ENCODE measurements around the gene ATP6V0A1. TPM values are rescaled to one million over a fixed set of nuclear protein-coding genes. Genes with fewer than 3 reads are reported as not detected.
"Not testable (repeated sequence)": the region's sequence is repeated elsewhere in the genome, so short reads cannot be mapped to it uniquely, and the experiment has no call there.

The ATP6V0A1 gene
- total RNA-seq, 2 experiments from 2014 or later, result 5.8 to 7.1 TPM

DNA sequence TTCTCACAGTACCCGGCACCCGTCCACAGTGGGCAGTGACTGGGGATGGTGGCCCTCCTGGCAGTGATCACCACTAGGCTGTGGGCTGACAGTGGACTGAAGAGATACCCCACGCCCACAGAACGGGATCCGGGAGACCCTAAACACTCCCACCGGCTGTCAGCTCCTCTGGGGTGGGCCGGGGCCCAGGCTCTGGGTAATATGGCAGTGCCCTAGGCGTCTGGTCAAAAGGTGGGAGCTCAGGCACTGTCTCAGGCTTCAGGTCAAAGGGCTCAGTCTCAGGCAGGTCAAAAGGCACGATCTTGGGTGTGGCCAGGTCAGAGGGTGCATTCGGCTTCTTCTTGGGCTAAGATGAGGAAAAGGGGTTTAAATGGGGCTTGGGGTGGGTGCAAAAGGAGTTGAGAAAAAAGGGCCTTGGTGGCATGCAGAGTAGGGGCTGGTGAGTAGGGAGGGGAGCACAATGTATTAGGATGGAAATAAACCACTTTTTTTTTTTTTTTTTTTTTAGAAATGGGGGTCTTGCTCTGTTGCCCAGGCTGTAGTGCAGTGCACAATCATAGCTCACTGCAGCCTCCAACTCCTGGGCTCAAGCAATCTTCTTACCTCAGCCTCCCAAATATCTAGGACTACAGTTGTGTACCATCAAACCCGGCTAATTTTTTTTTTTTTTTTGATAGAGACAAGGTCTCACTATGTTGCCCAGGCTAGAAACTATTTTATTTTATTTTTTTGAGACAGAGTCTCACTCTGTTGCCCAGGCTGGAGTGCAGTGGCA, 46.6 kb upstream of the ATP6V0A1 start:
- ChIA-PET CTCF (interaction anchor here (3.3 to 32.2 kb wide), 3 partner anchors 90 to 115 kb away, joined by 15 to 968 read pairs (median 15); no protein-coding TSS in a partner anchor), POLR2A (interaction anchor here (1.0 kb wide), 1 partner anchor 14 kb away, joined by 3 read pairs; no protein-coding TSS in a partner anchor)
- ATAC-seq, result no peak
- Mint-ChIP-seq H3K27ac (no peak overlapping the region), H3K36me3 (ENCODE audit: low read depth) (no peaks in the 10 kb centered on the region), H3K4me1 (ENCODE audit: low read depth) (peaks cover 17% of the 10 kb centered on the region), H3K9me3 (no peaks in the 10 kb centered on the region), H3K4me3 (no peak overlapping the region), H3K27me3 (no peaks in the 10 kb centered on the region)
- intact Hi-C loops (cut with micrococcal nuclease), result no loop called here
- no peak for DNase-seq
- TF ChIP-seq, protein P1, sequence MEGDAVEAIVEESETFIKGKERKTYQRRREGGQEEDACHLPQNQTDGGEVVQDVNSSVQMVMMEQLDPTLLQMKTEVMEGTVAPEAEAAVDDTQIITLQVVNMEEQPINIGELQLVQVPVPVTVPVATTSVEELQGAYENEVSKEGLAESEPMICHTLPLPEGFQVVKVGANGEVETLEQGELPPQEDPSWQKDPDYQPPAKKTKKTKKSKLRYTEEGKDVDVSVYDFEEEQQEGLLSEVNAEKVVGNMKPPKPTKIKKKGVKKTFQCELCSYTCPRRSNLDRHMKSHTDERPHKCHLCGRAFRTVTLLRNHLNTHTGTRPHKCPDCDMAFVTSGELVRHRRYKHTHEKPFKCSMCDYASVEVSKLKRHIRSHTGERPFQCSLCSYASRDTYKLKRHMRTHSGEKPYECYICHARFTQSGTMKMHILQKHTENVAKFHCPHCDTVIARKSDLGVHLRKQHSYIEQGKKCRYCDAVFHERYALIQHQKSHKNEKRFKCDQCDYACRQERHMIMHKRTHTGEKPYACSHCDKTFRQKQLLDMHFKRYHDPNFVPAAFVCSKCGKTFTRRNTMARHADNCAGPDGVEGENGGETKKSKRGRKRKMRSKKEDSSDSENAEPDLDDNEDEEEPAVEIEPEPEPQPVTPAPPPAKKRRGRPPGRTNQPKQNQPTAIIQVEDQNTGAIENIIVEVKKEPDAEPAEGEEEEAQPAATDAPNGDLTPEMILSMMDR (IDR thresholded peaks at IDR 0.05), result no peak

DNA sequence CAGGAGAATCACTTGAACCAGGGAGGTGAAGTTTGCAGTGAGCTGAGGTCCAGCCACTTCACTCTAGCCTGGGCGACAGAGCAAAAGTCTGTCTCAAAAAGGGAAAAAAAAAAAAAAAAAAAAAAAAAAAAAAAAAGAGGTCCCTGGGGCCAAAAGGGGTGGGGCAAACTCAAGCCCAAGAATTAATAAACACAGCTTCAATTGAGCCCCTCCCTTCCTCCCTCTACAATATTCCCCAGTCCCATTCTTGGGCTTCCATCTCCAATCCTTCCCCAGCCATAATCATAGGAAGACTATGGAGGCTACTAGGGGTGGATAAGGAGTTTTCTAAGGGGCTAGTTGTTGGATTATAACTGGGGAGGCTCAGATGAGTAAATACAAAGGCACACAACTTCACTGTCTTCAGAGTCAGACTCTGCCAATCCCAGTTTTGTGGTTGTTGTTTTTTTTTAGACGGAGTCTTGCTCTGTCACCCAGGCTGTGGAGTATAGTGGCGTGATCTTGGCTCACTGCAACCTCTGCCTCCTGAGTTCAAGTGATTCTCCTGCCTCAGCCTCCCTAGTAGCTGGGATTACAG, 45.1 kb upstream of the ATP6V0A1 start:
- ChIA-PET POLR2A (no interaction called here), CTCF (interaction anchor here (1.7 to 32.2 kb wide), 5 partner anchors 7 to 114 kb away, joined by 8 to 968 read pairs (median 15); no protein-coding TSS in a partner anchor)
- Mint-ChIP-seq H3K36me3 (ENCODE audit: low read depth) (no peaks in the 10 kb centered on the region), H3K9me3 (no peaks in the 10 kb centered on the region), H3K27ac (no peak overlapping the region), H3K4me1 (ENCODE audit: low read depth) (peaks cover 13% of the 10 kb centered on the region), H3K27me3 (no peaks in the 10 kb centered on the region), H3K4me3 (no peak overlapping the region)
- ATAC-seq, result no peak
- intact Hi-C loops (cut with micrococcal nuclease), result no loop called here
- no peak for DNase-seq
- TF ChIP-seq, protein P1 (IDR thresholded peaks at IDR 0.05), result no peak

DNA sequence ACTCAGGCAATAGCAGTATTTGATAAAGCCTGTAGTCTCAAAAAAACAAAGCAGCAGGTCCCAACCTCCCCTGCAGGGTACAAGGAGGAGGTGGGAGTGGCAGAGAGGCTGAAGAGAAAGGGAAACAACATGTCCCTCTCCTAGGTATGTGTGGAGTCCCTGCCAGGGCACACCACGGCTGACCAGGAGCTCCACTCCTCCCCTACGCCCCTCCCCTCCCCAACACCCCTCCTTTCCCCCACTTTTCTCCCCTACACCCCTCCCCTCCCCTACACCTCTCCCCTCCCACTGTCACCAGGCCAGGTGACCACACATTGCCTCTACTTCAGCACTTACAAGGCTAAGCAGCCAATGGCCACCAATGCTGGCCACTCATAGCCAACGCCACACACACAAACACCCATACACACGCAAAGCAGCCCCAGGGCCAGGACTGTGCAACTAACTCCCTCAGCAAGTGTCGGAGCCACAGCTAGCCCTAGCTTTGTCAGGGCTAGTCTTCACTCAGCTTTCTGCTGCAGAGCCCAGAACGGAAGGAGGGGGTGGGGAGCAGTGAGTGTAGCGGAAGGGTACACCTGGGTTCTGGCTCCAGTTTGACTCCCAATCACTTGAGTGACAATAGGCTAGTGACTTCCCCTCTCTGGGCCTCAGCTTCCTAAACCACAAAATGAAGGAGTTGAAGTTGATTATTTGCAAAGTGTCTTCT, 43.8 kb upstream of the ATP6V0A1 start:
- Mint-ChIP-seq H3K4me3 (peak overlapping the region; percentile 50), H3K9me3 (no peaks in the 10 kb centered on the region), H3K27ac (peak overlapping the region; percentile 74), H3K4me1 (ENCODE audit: low read depth) (peaks cover 18% of the 10 kb centered on the region), H3K36me3 (ENCODE audit: low read depth) (no peaks in the 10 kb centered on the region), H3K27me3 (no peaks in the 10 kb centered on the region)
- CTCF ChIA-PET, result interaction anchor here (0.9 to 32.2 kb wide), 6 partner anchors 9 to 113 kb away, joined by 3 to 968 read pairs (median 15); no protein-coding TSS in a partner anchor
- TF ChIP-seq, protein P1 (IDR thresholded peaks at IDR 0.05), result no peak
- POLR2A ChIA-PET, result interaction anchor here (0.9 kb wide), 2 partner anchors 50 to 103 kb away, joined by 3 to 5 read pairs; no protein-coding TSS in a partner anchor
- peak; percentile 77 for DNase-seq
- intact Hi-C loops (cut with micrococcal nuclease), result no loop called here
- ATAC-seq, result peak; percentile 84

DNA sequence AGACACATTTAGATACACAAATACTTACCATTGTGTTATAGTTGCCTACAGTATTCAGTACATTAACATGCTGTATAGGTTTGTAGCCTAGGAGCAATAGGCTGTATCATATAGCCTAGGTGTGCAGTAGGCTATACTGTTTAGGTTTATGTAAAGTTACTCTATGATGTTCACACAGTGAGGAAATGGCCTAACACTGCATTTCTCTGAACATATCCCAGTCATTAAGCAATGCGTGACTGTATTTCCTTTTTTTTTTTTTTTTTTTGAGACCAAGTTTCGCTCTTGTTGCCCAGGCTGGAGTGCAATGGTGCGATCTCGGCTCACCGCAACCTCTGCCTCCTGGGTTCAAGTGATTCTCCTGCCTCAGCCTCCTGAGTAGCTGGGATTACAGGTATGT, 40.7 kb upstream of the ATP6V0A1 start:
- intact Hi-C loops (cut with micrococcal nuclease); POLR2A ChIA-PET; H3K27ac Mint-ChIP-seq; H3K4me3 Mint-ChIP-seq; H3K9me3 Mint-ChIP-seq; CTCF ChIA-PET; ATAC-seq; DNase-seq; H3K36me3 Mint-ChIP-seq (ENCODE audit: low read depth): not testable (repeated sequence)
- Mint-ChIP-seq H3K4me1 (ENCODE audit: low read depth) (peaks cover 32% of the 10 kb centered on the region), H3K27me3 (peaks cover 22% of the 10 kb centered on the region)

DNA sequence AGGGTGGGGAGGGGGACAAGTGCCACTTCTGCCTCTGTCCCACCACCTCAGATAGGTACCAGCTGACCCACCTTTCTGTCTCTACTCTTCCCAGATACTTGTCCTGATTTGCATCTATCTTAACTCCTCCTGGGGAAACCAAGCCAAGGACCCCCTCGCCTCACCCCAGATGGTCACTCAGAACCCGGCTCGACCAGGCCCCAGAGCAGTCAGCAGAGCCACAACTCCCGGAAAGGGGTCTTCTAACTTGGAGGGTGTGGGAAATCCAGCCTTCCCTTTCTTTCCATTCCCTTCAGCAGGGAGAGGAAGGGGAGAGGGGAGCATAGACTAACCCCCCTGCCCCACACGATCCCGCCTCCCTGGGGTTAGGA, 37.6 kb upstream of the ATP6V0A1 start:
- ChIA-PET CTCF (interaction anchor here (0.8 to 5.5 kb wide), 8 partner anchors 15 to 302 kb away, joined by 3 to 37 read pairs (median 7); no protein-coding TSS in a partner anchor), POLR2A (interaction anchor here (0.6 to 1.4 kb wide), 3 partner anchors 12 to 106 kb away, joined by 3 to 5 read pairs (median 3); no protein-coding TSS in a partner anchor)
- Mint-ChIP-seq H3K4me3 (peak overlapping the region; percentile 53), H3K36me3 (ENCODE audit: low read depth) (no peaks in the 10 kb centered on the region), H3K27ac (no peak overlapping the region), H3K4me1 (ENCODE audit: low read depth) (peaks cover 19% of the 10 kb centered on the region), H3K9me3 (no peaks in the 10 kb centered on the region), H3K27me3 (peaks cover 33% of the 10 kb centered on the region)
- TF ChIP-seq, protein P1 (IDR thresholded peaks at IDR 0.05), result no peak
- intact Hi-C loops (cut with micrococcal nuclease), result no loop called here
- ATAC-seq, result no peak
- DNase-seq, result no peak

Measured in activated CD8-positive, alpha-beta T cell treated with anti-CD3 and anti-CD28 coated beads for 36 hours (primary cell).